IPS DF 19.7 (cell line): ENCODE data around the gene ERF.

Experiments used
- DNase-seq: peaks from one replicate; pipeline ENCODE4 v3.0.0-alpha.2; 2013; ENCODE audit warnings: low read depth, low spot score

Gene ERF

DNA sequence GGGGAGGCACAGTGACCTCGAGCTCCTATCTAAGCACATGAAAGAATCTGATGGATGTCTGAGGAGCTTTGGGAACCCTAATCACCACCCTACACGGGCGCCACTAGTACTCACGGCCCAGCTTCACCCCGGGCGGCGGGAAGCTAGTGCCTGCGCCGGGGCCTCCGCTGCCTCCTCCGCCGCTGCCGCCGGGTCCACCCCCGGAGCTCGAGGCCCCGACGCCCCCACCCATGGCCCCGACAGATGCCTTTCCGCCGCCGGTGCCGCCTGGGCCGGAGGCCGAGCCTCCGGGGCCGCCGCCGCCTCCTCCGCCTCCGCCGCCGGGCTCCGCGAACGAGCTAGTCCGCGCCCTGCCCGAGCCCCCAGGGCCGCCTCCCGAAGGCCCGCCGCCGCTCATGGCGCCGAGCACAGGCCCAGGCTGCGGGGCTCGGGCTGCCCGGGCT lies 12.8 kb downstream of the ERF start:
- no peak for DNase-seq

DNA sequence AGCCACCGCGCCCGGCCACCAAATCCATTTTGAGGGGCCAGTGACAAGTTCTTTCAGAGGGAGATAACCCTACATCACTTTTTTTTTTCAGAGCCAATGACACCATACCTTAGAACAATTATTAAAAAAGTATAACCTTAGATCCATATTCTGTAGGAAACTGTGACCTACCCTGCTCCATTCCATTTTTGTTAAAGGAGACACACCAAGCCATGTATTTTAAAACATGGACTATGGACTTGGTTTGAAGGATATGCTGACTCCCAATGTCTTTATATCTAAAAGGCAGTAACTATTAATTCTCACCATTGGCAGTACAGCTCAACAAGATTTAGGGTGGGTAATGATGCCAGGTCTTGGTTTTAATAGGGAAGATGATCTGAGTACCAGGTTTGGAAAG lies 13.6 kb downstream of the ERF start:
- no peak for DNase-seq

GRCh38 chr19:42239544-42240220 lies 15.2 kb downstream of the ERF start:
- DNase-seq, result no peak

DNA sequence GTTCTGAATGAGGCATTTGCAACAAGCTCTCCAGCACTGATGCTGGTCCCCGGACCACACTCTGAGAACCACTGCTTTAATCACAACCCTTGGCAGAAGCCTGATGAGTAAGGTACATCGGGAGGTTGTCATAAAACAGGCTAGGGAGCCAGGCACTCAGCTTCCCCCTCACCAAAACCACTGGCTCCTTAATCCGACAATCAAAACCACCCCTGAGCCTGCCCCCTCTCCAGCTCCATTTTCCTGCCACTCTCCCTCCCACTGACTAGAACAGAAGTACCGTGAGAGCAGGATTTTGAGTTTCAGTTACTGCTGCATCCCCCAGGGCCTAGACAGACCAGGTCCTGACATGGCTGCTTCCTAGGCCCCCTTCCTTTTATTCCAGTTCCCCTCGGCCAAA lies 19.7 kb downstream of the ERF start:
- DNase-seq, result no peak

GRCh38 chr19:42234364-42234763 lies 20.6 kb downstream of the ERF start:
- no peak for DNase-seq

- no peak for DNase-seq
These were observed 21.1 kb downstream of the ERF start for GRCh38 chr19:42233678-42234292.

DNA sequence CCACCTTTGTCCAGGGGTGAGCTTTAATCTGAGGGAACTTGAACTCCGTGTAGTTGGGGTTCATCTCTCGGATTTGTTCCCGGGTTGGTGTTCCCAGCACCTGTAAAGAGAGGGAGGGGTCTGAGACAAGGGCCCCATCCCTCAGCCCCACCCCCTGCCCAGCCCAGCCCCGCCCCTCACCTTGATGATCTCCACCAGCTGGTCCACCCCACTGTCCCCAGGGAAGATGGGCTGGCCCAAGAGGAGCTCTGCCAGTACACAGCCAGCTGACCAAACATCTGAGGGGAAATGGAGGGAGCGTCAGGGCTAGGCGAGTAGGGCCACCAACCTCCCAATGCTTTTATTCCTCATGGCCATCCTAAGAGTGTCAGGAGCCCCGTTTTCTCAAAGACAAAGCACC lies 21.8 kb downstream of the ERF start:
- no peak for DNase-seq

DNA sequence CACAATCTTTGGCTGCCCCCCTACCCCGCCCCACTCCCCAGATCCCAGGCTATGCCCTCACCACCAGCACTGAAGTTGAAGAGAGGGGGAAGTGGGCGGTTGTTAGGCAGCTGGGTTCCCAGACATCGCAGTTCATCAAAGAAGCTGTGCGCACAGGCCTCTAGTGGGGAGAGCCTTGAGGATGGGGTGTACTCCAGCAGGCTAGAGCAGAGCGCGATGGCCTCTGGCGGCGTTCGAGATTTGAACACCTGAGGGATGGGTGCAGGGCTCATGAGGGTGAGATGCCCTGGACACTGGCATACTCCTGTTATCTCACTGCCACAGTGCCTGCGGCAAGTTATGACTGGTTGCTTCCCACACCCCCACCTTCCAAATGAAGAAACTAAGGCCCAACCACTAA lies 22.5 kb downstream of the ERF start:
- no peak for DNase-seq

GRCh38 chr19:42230571-42230970 lies 24.4 kb downstream of the ERF start:
- no peak for DNase-seq

DNA sequence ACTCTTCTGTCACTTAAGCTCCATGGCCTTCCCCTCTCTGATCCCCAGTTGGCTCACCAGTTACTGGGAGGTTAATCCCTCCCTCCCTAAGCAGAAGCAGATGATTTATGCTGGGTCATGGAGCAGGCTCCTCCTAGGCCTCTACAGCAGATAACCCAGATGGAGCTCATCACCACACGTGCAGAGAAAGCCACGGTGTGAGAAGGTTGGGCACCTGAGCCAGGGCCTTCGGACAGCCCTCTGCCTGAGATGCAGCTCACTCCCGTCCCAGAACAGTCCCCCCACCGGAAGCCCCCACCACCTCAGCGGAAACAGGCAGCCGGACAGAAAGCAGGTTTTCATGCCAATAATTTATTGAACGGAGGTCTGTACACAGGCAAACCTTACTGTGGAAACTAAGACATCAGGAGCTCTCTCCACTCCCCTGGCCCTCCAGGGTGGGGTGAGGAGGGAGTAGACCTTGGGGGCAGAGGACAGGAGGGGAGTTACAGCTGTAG lies 25.0 kb downstream of the ERF start:
- no peak for DNase-seq

GRCh38 chr19:42229301-42229854 lies 25.6 kb downstream of the ERF start:
- no peak for DNase-seq

DNA sequence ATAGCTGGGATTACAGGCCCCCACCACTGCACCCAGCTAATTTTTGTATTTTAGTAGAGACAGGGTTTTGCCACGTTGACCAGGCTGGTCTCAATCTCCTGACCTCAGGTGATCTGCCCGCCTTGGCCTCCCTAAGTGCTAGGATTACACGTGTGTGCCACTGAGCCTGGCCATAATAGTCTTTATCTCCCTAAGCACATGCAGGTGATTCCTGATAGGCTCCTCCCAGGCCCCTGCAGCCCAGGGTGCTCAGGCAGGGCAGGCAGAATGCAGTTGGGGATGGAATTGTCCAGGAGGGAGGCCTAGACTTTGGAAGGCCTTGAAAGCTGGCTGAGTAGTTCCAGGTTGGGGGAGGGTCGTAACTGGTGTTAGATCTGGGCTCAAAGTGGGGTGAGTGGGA lies 26.3 kb downstream of the ERF start:
- no peak for DNase-seq

GRCh38 chr19:42226886-42227285 lies 28.0 kb downstream of the ERF start:
- DNase-seq, result no peak

DNA sequence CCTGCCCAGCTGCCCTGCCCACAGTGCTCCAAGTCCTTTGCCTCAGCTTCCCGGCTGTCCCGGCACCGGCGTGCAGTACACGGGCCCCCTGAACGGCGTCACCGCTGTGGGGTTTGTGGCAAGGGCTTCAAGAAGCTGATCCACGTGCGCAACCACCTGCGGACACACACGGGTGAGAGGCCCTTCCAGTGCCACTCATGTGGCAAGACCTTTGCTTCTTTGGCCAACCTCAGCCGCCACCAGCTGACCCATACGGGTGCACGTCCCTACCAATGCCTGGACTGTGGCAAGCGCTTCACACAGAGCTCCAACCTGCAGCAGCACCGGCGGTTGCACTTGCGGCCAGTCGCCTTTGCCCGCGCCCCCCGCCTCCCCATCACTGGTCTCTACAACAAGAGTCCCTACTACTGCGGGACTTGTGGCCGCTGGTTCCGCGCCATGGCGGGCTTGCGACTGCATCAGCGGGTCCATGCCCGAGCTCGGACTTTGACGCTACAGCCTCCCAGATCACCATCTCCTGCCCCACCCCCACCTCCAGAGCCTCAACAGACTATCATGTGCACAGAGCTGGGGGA lies 29.1 kb downstream of the ERF start:
- DNase-seq, result no peak

GRCh38 chr19:42224940-42225717 lies 29.8 kb downstream of the ERF start:
- no peak for DNase-seq

DNA sequence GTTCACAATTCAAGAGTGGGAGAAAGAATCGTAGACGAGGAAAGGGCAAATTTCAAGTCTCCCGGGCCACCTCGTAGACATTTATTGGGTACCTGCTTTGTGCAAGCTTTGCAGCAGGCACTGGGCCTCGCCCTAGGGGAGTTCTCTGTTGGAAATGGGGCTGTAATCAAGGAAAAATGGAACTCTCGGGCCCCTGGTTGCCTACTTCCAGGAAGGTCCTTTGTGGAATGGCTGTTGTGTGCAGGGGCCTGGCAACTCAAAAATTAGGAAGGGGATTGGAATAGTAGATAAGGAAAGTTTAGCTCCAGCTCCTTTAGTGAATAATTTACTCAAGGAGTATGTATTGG lies 34.2 kb downstream of the ERF start:
- DNase-seq, result no peak

DNA sequence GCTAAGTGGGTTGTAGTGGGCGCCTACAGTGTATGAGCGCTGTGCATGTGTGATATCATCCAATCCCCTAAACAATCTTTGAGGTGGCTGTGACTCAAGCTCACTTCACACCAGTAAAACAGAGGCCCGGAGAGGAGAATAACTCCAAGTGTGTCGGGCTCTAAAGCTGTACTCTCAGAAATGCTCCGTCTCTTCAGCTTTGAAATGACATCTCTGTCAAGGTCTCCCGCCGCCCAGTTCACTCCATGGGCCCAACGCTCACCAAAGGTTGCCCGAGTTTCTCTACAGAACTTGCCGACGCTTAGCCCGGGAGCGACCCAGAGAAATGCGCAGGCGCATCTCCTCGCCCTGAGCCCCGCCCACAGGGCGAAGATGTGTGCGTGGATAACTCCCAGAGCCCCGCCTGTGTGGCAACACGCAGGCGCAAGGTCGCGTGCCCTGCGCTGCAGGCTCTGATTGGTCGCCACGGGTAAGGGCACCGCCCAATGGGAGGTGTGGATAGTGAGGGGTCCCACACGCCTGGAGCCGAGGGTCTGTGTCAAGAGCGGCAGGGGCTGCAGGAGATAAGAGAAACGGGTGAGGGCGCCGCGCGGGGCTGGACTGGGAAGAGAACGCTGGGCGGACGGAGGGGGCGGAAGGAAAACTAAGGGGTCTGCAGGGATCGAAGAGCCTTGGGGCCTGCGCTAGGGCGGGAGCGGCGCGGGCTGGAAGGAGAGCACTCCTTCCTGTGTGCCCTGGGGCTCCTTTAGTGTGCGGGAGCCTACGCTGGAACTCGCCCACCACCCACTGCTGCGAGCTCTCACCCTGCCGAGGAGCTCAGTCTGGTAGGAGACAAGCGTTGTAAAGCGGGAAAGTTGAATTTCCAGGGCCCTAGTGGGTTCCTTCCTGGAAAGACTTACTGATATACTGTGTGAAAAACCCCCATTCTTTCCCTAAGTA lies 34.8 kb downstream of the ERF start, which contains the start of gene ZNF526:
ZNF526 (plus strand) TSS at position 501 of the 939 bp plus-strand sequence. CDS start 4,092 bp downstream, outside the sequence.
- peak; percentile 95 for DNase-seq

DNA sequence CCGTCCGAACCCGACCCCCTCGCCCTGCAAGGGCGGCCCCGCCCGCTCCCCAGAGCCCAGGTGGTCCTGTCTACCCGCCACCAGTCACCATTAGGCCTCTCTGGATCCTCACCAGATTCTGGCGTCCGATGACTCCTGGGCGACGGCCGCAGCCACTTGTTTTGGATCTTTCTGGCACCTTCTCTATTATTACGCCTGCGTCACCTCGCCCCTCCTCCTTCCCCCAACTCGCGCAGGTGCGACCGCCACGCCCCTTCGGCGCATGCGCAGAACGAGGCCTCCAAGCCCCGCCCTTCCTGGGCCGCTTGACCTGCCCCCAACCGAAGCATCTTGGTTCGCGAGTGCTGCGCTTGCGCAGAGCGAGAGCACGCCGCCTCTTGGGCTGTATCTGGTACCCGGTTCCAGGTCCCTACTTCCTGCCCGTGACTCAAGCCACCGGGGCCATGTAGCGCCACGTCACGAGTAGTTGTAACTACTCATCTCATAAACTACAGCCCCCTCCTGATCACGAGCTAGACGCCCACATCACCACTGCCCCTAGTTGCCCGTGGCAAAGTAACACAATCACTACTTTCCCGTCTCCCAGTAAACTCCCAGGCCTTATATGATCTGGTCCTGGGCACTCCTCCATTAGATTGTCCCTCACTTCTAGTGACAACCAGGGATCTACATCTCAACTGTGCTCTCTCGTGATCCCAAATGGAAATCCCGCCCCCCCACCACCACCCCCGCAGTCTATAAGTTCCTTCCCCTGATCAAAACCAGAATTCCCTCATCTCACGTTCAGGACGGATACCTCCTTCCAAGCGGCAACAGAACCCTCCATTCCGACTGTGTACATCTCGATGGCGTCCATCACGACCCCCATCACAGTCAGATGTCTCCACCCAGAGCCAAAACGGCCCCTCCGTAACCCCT lies 37.1 kb downstream of the ERF start, which contains the start of gene DEDD2:
DEDD2 (minus strand) TSS at position 158 of the 918 bp plus-strand sequence. CDS start 670 bp downstream, outside the sequence.
- DNase-seq, result no peak

- DNase-seq, result no peak
These were observed 38.0 kb downstream of the ERF start for GRCh38 chr19:42216653-42217519.
